ENCODE results near the gene GOLPH3L.
A peak's percentile ranks its signal among the peaks of the same experiment; 100 is the strongest.
"Not testable (repeated sequence)": the region's sequence is repeated elsewhere in the genome, so short reads cannot be mapped to it uniquely, and the experiment has no call there.

Gene GOLPH3L

DNA sequence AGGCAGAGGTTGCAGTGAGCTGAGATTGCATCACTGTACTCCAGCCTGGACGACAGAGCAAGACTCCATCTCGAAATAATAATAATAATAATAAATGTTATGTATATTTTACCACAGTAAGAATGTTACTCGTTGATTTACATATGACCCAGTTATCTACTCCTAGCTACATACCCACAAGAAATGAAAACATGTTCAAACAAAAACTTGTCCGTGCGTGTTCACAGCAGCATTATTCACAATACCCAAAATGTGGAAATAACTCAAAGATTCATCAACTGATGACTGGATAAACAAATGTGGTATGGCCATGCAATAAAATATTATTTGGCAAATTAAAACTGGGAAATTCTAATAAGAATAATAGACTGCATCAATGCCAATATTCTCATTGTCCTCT lies 35.8 kb downstream of the GOLPH3L start:
- FAIRE-seq (peak; percentile 11), DNase-seq (ENCODE audit: insufficient read length, low spot score) (no peak)
- TF ChIP-seq, protein P1, sequence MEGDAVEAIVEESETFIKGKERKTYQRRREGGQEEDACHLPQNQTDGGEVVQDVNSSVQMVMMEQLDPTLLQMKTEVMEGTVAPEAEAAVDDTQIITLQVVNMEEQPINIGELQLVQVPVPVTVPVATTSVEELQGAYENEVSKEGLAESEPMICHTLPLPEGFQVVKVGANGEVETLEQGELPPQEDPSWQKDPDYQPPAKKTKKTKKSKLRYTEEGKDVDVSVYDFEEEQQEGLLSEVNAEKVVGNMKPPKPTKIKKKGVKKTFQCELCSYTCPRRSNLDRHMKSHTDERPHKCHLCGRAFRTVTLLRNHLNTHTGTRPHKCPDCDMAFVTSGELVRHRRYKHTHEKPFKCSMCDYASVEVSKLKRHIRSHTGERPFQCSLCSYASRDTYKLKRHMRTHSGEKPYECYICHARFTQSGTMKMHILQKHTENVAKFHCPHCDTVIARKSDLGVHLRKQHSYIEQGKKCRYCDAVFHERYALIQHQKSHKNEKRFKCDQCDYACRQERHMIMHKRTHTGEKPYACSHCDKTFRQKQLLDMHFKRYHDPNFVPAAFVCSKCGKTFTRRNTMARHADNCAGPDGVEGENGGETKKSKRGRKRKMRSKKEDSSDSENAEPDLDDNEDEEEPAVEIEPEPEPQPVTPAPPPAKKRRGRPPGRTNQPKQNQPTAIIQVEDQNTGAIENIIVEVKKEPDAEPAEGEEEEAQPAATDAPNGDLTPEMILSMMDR (IDR thresholded peaks at IDR 0.05; ENCODE audit: insufficient read depth, missing control alignments) = no peak

- FAIRE-seq (no peak), DNase-seq (ENCODE audit: insufficient read length, low spot score) (no peak)
- TF ChIP-seq, protein P1 (IDR thresholded peaks at IDR 0.05; ENCODE audit: insufficient read depth, missing control alignments) = no peak
Observed at GRCh38 chr1:150660584-150660983, 36.4 kb downstream of the GOLPH3L start.

DNA sequence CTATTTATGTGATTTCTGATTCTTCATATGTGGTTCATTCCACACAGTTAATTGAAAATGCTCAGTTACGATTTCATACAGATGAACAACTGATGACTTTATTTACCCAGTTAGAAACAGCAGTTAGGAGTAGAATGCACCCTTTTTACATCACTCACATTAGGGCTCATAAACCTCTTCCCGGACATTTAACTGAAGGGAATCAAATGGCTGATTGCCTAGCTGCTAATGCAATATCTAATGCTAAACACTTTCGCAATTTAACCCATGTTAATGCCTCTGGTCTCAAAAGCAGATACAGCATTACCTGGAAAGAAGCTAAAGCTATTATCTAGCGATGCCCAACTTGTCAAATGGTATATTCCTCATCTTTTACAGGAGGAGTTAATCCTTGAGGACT lies 39.9 kb downstream of the GOLPH3L start:
- FAIRE-seq; DNase-seq (ENCODE audit: insufficient read length, low spot score): not testable (repeated sequence)

DNA sequence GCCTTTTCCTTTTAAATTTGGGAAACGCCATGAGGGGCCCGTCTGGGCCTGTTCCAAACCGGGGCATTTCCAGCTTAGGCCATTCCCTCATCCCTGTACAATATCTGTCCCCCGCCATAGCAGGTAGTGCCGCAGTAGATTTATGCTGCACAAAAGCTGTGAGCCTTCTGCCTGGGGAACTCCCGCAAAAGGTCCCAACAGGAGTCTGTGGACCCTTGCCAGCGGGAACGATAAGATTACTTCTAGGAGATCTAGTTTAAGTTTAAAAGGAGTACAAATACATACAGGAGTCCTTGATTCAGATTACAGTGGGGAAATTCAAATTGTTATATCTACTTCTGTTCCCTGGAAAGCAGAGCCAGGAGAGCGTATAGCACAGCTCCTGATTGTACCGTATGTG lies 42.3 kb downstream of the GOLPH3L start:
- not testable (repeated sequence) for DNase-seq (ENCODE audit: insufficient read length, low spot score); FAIRE-seq

GRCh38 chr1:150650193-150650592 lies 46.8 kb downstream of the GOLPH3L start:
- FAIRE-seq (no peak), DNase-seq (ENCODE audit: insufficient read length, low spot score) (no peak)
- TF ChIP-seq, protein P1 (IDR thresholded peaks at IDR 0.05; ENCODE audit: insufficient read depth, missing control alignments) = no peak

GRCh38 chr1:150649441-150650075 lies 47.4 kb downstream of the GOLPH3L start:
- FAIRE-seq (no peak), DNase-seq (ENCODE audit: insufficient read length, low spot score) (no peak)

DNA sequence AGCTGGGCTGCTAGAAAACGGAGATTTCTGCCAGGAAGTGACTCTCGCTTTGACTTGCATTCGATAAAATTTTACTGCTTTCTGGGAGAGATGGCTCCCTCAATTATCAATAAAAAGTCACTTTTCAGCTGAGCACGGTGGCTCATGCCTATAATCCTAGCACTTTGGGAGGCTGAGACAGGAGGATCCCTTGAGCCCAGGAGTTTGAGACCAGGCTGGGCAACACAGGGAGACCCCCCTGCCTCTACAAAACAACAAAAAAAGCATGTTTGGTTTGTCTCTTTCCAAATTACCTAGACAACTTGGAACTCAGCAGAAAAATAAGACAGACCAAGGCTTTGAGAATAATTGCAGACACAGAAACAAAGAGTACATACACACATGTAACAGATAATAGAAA lies 54.7 kb downstream of the GOLPH3L start:
- no peak for FAIRE-seq
- DNase-seq (ENCODE audit: insufficient read length, low spot score) = no peak

More at GRCh38 chr1:150649441-150650075, 47.4 kb downstream of the GOLPH3L start:
- TF ChIP-seq, protein P1 (IDR thresholded peaks at IDR 0.05; ENCODE audit: insufficient read depth, missing control alignments) = no peak

GRCh38 chr1:150641126-150641815 lies 55.7 kb downstream of the GOLPH3L start:
- not testable (repeated sequence) for FAIRE-seq; DNase-seq (ENCODE audit: insufficient read length, low spot score)

More for the DNA sequence above, 54.7 kb downstream of the GOLPH3L start:
- TF ChIP-seq, protein P1 (IDR thresholded peaks at IDR 0.05; ENCODE audit: insufficient read depth, missing control alignments) = no peak

- DNase-seq (ENCODE audit: insufficient read length, low spot score) = not testable (repeated sequence)
- peak; percentile 55 for FAIRE-seq
Observed at GRCh38 chr1:150638430-150638829, 58.5 kb downstream of the GOLPH3L start.

DNA sequence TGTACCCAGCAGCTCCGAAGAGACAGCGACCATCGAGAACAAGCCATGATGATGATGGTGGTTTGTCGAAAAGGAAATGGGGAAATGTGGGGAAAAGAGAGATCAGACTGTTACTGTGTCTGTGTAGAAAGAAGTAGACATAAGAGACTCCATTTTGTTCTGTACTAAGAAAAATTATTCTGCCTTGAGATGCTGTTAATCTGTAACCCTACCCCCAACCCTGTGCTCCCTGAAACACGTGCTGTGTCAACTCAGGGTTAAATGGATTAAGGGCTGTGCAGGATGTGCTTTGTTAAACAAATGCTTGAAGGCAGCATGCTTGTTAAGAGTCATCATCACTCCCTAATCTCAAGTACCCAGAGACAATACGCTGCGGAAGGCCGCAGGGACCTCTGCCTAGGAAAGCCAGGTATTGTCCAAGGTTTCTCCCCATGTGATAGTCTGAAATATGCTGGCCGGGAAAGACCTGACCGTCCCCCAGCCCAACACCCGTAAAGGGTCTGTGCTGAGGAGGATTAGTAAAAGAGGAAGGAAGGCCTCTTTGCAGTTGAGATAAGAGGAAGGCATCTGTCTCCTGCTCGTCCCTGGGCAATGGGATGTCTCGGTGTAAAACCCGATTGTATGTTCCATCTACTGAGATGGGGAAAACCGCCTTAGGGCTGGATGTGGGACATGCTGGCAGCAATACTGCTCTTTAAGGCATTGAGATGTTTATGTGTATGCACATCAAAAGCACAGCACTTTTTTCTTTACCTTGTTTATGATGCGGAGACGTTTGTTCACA lies 61.9 kb downstream of the GOLPH3L start:
- not testable (repeated sequence) for FAIRE-seq; DNase-seq (ENCODE audit: insufficient read length, low spot score)
